ENCODE data around the gene ARL3.
A peak's percentile ranks its signal among the peaks of the same experiment; 100 is the strongest.

The ARL3 gene

GRCh38 chr10:102712089-102712488 is 2.1 kb downstream of the ARL3 start:
- Histone ChIP-seq H3K4me3 (ENCODE audit: low read depth, low read length) (no peak overlapping the region), H3K27ac (no peak overlapping the region), H3K9ac (no peak overlapping the region), H3K4me2 (ENCODE audit: low read length) (no peak overlapping the region), H2AFZ (no peak overlapping the region), H3K36me3 (ENCODE audit: control insufficient read depth, insufficient read depth, low read length) (no peaks in the 10 kb centered on the region), H3K27me3 (ENCODE audit: control insufficient read depth, insufficient read depth, low read length) (no peaks in the 10 kb centered on the region), H3K9me3 (ENCODE audit: control insufficient read depth, low read length) (no peaks in the 10 kb centered on the region), H3K4me1 (peaks cover 24% of the 10 kb centered on the region), H3K79me2 (peaks cover 38% of the 10 kb centered on the region)
- no peak for TF ChIP-seq CTCF (IDR thresholded peaks at IDR 0.05)

GRCh38 chr10:102710609-102711008 is 3.6 kb downstream of the ARL3 start:
- Histone ChIP-seq H3K9ac (no peak overlapping the region), H3K36me3 (ENCODE audit: control insufficient read depth, insufficient read depth, low read length) (no peaks in the 10 kb centered on the region), H3K79me2 (peaks cover 48% of the 10 kb centered on the region), H3K27me3 (ENCODE audit: control insufficient read depth, insufficient read depth, low read length) (no peaks in the 10 kb centered on the region), H3K4me3 (ENCODE audit: low read depth, low read length) (no peak overlapping the region), H3K27ac (no peak overlapping the region), H2AFZ (no peak overlapping the region), H3K4me2 (ENCODE audit: low read length) (peak overlapping the region; percentile 4), H3K9me3 (ENCODE audit: control insufficient read depth, low read length) (no peaks in the 10 kb centered on the region), H3K4me1 (peaks cover 11% of the 10 kb centered on the region)
- TF ChIP-seq CTCF (IDR thresholded peaks at IDR 0.05), result no peak

GRCh38 chr10:102705531-102705930 is 8.7 kb downstream of the ARL3 start:
- Histone ChIP-seq H3K9ac (no peak overlapping the region), H3K9me3 (ENCODE audit: control insufficient read depth, low read length) (no peaks in the 10 kb centered on the region), H3K36me3 (ENCODE audit: control insufficient read depth, insufficient read depth, low read length) (no peaks in the 10 kb centered on the region), H3K79me2 (peaks cover 54% of the 10 kb centered on the region), H3K4me1 (peaks cover 3% of the 10 kb centered on the region), H3K4me3 (ENCODE audit: low read depth, low read length) (no peak overlapping the region), H3K27ac (no peak overlapping the region), H3K27me3 (ENCODE audit: control insufficient read depth, insufficient read depth, low read length) (no peaks in the 10 kb centered on the region), H3K4me2 (ENCODE audit: low read length) (no peak overlapping the region), H2AFZ (no peak overlapping the region)
- TF ChIP-seq CTCF (IDR thresholded peaks at IDR 0.05), result no peak

- no peaks in the 10 kb centered on the region for H3K27me3 ChIP-seq (ENCODE audit: control insufficient read depth, insufficient read depth, low read length)
- H3K4me2 ChIP-seq (ENCODE audit: low read length), result no peak overlapping the region
- no peak overlapping the region for H3K9ac ChIP-seq
- no peak for TF ChIP-seq CTCF (IDR thresholded peaks at IDR 0.05)
- H3K36me3 ChIP-seq (ENCODE audit: control insufficient read depth, insufficient read depth, low read length), result no peaks in the 10 kb centered on the region
- no peak overlapping the region for H3K4me3 ChIP-seq (ENCODE audit: low read depth, low read length)
- no peaks in the 10 kb centered on the region for H3K4me1 ChIP-seq
- peaks cover 51% of the 10 kb centered on the region for H3K79me2 ChIP-seq
- no peaks in the 10 kb centered on the region for H3K9me3 ChIP-seq (ENCODE audit: control insufficient read depth, low read length)
- H3K27ac ChIP-seq, result no peak overlapping the region
- H2AFZ ChIP-seq, result no peak overlapping the region
These were observed 9.3 kb downstream of the ARL3 start for GRCh38 chr10:102704915-102705314.

- TF ChIP-seq CTCF (IDR thresholded peaks at IDR 0.05), result no peak
- H3K36me3 ChIP-seq (ENCODE audit: control insufficient read depth, insufficient read depth, low read length), result no peaks in the 10 kb centered on the region
- no peak overlapping the region for H3K27ac ChIP-seq
- H3K9ac ChIP-seq, result no peak overlapping the region
- no peaks in the 10 kb centered on the region for H3K4me1 ChIP-seq
- H3K4me3 ChIP-seq (ENCODE audit: low read depth, low read length), result no peak overlapping the region
- peaks cover 46% of the 10 kb centered on the region for H3K79me2 ChIP-seq
- H3K4me2 ChIP-seq (ENCODE audit: low read length), result no peak overlapping the region
- H3K27me3 ChIP-seq (ENCODE audit: control insufficient read depth, insufficient read depth, low read length), result no peaks in the 10 kb centered on the region
- H2AFZ ChIP-seq, result no peak overlapping the region
- H3K9me3 ChIP-seq (ENCODE audit: control insufficient read depth, low read length), result no peaks in the 10 kb centered on the region
These were observed 11.5 kb downstream of the ARL3 start for GRCh38 chr10:102702742-102703141.
